GM19240 (cell line): ENCODE results near the gene LRP6.

Experiments
- DNase-seq: peaks from one replicate; pipeline ENCODE4 v3.0.0; 2011; ENCODE audit warnings: low spot score; ENCODE audit not compliant: insufficient read length

LRP6 gene

GRCh38 chr12:12214635-12215131 lies 52.2 kb downstream of the LRP6 start:
- no peak for DNase-seq

GRCh38 chr12:12214201-12214600 lies 52.6 kb downstream of the LRP6 start:
- no peak for DNase-seq

- DNase-seq = no peak
Measured at GRCh38 chr12:12212769-12213168, 54.1 kb downstream of the LRP6 start.

- DNase-seq = no peak
Measured at GRCh38 chr12:12210983-12211382, 55.9 kb downstream of the LRP6 start.

GRCh38 chr12:12210416-12210815 lies 56.4 kb downstream of the LRP6 start:
- no peak for DNase-seq

GRCh38 chr12:12209675-12210074 lies 57.2 kb downstream of the LRP6 start:
- DNase-seq = no peak

- no peak for DNase-seq
Measured at GRCh38 chr12:12209043-12209442, 57.8 kb downstream of the LRP6 start.

- no peak for DNase-seq
Measured at GRCh38 chr12:12207746-12208145, 59.1 kb downstream of the LRP6 start.

- no peak for DNase-seq
Measured at GRCh38 chr12:12206776-12207388, 60.0 kb downstream of the LRP6 start.

- DNase-seq = no peak
Measured at GRCh38 chr12:12202747-12203146, 64.1 kb downstream of the LRP6 start.

- DNase-seq = no peak
Measured at GRCh38 chr12:12202105-12202504, 64.7 kb downstream of the LRP6 start.

- DNase-seq = no peak
Measured at GRCh38 chr12:12201274-12201758, 65.5 kb downstream of the LRP6 start.

GRCh38 chr12:12200363-12200762 lies 66.5 kb downstream of the LRP6 start:
- DNase-seq = no peak

- no peak for DNase-seq
Measured at GRCh38 chr12:12198124-12198523, 68.7 kb downstream of the LRP6 start.

GRCh38 chr12:12197128-12197527 lies 69.7 kb downstream of the LRP6 start:
- DNase-seq = no peak

GRCh38 chr12:12195516-12195915 lies 71.3 kb downstream of the LRP6 start:
- DNase-seq = no peak

- DNase-seq = no peak
Measured at GRCh38 chr12:12195081-12195480, 71.8 kb downstream of the LRP6 start.

GRCh38 chr12:12194206-12194605 lies 72.6 kb downstream of the LRP6 start:
- DNase-seq = no peak

- DNase-seq = no peak
Measured at GRCh38 chr12:12191008-12191407, 75.8 kb downstream of the LRP6 start.

- DNase-seq = no peak
Measured at GRCh38 chr12:12190087-12190809, 76.6 kb downstream of the LRP6 start.

- no peak for DNase-seq
Measured at GRCh38 chr12:12185414-12185813, 81.4 kb downstream of the LRP6 start.

GRCh38 chr12:12182703-12183365 lies 84.0 kb downstream of the LRP6 start:
- no peak for DNase-seq
